NCI-H187 (cell line): ENCODE results near the gene CCDC149.
A peak's percentile ranks its signal among the peaks of the same experiment; 100 is the strongest.

Source experiments
- DNase-seq, 2 experiments: peaks; one replicate each; lab custom pipeline; 2025; lab: John Stamatoyannopoulos, UW

CCDC149 gene

DNA sequence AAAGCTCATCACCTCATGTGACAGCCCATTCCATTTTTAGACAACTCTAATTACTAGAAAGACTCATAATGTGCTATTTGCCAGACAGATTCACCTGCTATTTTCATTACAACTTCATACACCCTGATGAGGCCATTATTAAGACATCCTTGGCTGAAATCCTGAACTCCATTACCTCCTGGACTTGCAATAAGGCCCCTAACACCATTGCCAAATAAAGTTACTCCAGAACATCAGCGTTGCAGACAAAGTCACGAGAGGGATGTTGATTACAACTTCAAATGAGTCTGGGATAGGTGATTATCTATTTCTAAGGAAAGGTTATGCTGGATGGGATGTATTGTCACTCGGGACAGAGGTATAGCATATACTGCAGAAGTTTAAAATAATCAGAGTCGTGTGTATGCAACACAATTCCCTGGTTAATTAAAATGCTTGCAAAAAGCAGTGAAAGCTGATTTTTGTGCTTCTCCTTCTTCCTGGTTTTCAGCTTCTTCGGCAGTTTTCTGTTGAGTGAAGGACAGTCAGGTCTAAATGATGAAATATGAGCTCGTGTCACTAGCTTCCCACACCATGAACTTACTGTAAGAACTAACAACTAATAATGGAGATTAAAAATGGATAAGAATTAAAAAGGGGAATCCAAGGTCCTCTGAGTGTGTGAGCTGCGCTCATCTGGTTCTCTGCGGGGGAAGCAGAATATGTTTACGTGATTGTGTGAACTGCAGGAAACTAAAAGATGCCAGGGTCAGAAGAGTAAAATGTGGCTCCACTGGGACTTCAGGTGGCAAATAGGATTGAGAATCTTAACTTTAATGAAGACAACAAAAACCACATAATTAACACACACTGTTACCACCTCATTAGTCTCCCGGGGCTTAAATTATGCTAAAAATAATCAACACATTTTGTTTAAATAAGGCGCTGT lies 135.0 kb downstream of the CCDC149 start:
- DNase-seq = no peak

DNA sequence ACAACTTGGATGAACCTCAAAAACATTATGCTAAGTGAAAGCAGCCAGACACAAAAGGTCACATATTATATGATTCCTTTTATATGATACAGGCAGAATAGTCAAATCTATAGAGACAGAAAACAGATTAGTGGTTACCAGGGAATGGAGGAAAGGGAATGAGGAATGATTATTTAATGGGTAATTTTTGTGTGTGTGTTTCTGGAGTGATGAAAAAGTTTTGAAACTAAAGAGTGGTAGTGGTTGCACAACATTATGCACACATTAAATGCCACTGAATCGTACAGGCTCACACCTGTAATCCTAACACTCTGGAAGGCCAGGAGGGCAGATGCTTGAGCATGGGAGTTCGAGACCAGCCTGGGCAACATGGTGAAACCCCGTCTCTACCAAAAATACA lies 137.1 kb downstream of the CCDC149 start:
- DNase-seq = no peak

GRCh38 chr4:24775032-24775605 lies 137.7 kb downstream of the CCDC149 start:
- DNase-seq = no peak

DNA sequence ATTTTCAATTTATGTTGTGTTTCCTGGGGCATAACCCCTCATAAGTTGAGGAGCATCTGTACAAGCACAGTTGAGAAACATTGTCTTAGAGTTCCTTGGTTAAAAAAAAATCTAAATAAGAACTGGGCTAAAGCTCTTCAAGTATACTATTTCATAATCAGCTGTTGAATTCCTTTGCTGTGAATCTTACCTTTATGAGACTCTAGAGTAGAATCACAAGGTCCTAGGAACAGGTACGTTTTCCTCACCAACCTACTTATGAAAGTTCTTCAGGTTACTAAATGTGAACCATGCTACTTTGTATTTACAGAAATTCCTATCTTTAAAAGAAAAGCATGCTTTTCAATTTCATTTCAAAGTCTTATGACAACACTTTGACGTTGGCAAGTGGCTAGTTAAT lies 138.4 kb downstream of the CCDC149 start:
- DNase-seq = no peak

GRCh38 chr4:24772952-24773351 lies 139.9 kb downstream of the CCDC149 start:
- DNase-seq = no peak

DNA sequence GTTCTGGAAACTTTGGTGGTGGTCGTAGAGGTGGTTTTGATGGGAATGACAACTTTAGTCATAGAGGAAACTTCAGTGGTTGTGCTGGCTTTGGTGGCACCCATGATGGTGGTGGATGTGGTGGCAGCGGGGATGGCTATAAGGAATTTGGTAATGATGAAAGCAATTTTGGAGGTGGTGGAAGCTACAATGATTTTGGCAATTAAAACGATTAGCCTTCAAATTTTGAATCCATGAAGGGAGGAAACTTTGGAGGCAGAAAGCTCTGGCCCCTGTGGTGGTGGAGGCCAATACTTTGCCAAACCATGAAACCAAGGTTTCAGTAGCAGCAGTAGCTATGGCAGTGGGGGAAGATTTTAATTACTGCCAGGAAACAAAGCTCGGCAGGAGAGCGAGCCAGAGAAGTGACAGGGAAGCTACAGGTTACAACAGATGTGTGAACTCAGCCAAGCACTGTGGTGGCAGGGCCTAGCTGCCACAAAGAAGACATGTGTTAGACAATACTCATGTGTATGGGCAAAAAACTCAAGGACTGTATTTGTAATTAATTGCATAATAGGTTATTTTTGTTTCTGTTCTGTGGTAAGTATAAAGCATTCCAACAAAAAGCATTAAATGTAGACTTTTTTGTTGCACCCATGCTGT lies 140.7 kb downstream of the CCDC149 start:
- DNase-seq = no peak

DNA sequence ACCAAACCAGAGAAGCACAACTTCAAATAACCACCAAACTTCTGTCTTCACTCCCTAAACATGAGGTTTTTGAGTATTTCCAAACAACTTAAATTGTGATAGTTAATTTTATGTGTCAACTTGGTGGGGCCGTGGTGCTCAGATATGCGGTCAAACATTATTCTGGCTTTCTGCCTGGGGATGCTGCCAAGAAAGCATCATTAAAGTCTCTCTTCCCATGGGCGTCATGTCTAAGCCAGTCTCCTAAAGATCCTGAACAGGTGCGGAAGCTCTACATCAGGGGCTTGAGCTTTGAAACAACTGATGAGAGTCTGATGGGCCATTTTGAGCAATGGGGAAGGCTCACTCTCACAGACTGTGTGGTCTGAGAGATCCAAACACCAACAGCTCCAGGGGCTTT lies 141.6 kb downstream of the CCDC149 start:
- DNase-seq = no peak

DNA sequence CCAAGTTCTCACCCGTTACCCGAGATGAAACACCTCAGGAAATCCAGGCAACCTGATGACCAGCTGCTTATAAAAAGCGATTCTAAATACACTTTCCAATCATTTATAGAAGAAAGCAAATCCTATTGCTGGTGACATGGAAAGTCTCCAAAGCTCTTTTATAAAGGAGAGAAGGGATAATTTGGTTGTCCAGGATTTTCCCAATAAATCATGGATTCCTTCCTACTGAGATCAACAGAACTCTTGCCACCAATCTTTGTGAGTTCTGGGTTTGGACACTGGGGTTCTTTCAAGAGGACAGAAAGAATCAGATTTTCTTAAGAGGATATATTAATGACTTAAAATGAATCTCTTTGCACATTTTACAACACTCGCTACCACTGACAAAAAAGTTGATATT lies 142.2 kb downstream of the CCDC149 start:
- DNase-seq = no peak

DNA sequence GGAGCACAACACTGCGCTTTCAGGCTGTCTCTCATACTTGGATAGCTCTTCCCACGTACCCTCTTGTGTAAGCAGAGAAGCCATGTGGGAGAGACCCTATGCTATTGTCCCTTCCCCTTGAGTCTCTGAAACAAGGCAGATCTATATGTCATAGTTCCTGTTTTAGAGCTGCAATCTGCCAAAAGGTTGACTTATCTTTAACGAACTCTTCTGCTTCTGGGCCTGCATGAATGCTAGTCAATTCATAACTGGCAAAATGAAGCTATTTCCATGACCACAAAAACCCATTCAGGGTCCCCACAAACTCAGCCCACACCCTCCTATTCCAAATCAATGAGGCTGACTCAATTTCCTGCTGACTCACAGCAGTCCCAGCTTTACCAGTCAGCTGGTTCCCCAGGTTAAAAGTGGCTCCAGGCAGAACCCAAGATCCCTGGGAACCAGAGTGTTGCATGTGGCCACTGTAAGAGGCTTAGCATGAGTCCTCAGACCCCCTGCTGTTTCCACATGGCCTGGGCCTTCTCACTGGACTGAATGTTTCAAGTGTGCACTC lies 142.7 kb downstream of the CCDC149 start:
- DNase-seq = no peak

GRCh38 chr4:24769571-24769970 lies 143.3 kb downstream of the CCDC149 start:
- DNase-seq = no peak

DNA sequence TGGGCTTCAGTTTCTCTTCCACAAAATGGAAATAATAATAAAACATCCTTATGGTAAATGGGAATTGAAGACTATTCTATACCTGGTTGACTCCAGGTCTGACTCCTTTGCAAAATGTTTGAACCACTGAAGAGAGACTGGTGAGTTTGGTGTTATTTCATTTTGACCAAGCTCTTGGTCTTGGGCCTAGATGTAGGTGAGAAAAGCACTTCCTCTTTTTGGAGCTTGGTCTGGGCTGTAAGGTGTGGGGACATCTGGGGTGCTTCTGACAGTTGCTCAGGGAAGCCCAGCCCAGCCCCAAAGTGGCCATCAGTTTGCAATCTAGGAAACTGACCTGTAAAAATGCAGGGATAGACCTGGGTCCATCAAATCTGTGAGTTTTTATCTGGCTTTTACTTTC lies 144.2 kb downstream of the CCDC149 start:
- no peak for DNase-seq

GRCh38 chr4:24768006-24768405 lies 144.8 kb downstream of the CCDC149 start:
- no peak for DNase-seq

DNA sequence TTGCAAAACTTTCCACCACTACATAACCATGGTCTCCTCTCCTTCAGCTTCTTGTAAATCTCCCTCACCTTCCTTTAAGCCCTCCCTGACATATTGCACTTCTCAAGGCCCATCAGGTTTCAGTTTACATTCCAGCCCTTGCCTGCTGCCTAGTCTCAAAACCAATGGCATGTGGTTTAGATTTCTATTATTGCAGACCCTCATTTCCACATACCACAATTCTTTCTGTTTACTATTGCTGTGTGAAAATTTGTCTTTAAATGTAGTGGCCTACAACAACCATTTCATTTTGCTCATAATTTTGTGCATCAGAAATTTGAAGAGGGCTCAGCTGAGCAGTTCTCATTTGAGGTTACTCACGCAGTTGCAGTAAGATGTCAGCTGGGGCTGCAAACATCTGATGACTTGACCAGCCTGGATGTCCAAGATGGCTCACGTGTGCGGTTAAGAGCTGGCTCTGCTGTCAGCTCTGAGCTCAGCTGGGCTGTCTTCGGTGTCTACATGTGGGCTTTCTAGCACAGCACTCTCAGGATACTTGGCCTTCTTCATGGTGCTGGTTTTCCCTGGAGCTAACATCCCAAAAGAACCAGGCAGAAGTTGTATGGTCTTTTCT lies 147.4 kb downstream of the CCDC149 start:
- DNase-seq = no peak

- no peak for DNase-seq
Measured at GRCh38 chr4:24764345-24764744, 148.5 kb downstream of the CCDC149 start.

- peak; percentile 17 to 21 for DNase-seq
Measured at GRCh38 chr4:24763631-24764297, 149.1 kb downstream of the CCDC149 start.
